COLO668 (cell line): ENCODE results near the gene FAM72C.
"Not testable (repeated sequence)": the region's sequence is repeated elsewhere in the genome, so short reads cannot be mapped to it uniquely, and the experiment has no call there.

Experiments used
- DNase-seq: peaks from one replicate; lab custom pipeline; 2025; ENCODE audit not compliant: unreplicated experiment; lab: John Stamatoyannopoulos, UW

The FAM72C gene

DNA sequence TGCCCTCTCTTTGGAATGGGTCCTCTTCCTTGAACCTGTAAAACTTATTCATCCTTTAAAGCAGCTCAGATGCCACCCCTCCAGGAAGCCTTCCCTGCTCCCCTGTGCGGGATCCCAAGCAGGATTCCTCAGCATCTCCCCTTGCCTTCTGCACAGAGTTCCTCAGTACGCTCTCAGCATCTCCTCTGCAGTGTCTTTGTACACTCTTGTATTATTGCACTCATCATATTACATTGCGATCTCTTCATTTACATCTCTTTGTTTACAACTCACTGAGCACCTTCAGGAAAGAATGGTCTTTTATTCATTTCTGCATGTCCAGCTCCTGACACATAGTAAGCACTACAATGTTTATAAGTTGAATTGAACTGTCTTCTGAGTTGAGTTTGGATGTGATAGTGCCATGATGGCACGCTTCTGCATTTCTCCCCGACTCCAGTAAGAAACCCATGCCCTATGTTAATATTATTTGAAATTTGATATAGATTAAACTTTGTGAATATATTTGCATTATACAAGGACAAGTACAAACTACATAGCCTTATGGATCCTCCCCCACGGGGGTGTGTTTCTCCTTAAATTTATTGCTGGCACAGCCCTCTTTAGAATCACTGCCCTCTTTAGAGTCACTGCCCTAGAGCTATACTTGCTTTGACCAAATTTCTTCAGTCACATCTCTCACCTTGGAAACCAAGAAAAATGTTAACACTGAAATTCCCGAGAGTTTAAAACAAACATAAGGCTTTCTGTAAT is 13.1 kb upstream of the FAM72C start:
- DNase-seq: not testable (repeated sequence)

DNA sequence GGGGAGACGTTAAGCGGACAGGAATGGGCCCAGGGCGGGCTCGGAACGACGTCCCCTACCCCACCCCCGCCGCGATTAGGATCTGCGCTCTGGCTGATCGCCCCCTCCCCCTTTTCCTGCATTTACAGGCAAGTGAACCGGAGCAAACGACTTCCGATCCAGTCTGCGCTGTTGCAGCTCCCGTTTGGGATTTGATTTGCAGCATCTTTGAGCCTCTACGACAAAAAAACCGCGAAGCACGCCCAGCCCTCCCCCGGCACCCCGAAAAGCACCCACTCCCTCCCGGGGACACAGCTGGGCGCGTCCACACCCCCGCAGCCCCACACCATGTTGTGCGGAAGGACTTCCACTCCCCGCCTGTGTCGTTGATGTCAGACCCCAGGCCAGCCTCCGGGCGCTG is 2.6 kb upstream of the FAM72C start:
- DNase-seq: not testable (repeated sequence)

DNA sequence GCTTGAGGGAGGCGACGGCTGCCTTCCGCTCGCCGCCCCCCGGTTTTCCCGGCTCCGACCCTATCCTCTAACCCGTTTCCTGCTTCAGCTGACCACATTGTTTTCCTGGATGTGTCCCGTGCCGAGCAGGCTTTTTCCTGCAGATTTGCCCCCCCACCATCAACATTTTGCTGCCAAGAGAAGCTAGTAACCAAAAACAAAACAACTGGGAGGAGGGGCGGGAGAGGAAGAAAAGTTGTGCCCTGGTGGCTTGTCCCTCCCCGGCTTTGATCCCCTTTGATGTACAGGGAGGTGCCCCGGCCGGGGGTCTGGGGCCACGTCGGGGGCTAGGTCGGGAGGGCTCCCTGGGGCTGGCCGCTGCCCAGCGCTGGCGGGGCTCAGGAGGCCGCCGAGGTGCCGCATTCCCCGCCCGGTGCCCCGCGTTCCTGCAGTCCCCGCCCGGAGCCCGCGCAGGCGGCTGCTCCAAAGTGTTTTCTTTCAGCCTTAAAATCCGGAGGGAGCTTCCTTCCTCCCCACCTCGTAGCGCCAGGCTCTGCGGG is 2.2 kb upstream of the FAM72C start:
- not testable (repeated sequence) for DNase-seq

DNA sequence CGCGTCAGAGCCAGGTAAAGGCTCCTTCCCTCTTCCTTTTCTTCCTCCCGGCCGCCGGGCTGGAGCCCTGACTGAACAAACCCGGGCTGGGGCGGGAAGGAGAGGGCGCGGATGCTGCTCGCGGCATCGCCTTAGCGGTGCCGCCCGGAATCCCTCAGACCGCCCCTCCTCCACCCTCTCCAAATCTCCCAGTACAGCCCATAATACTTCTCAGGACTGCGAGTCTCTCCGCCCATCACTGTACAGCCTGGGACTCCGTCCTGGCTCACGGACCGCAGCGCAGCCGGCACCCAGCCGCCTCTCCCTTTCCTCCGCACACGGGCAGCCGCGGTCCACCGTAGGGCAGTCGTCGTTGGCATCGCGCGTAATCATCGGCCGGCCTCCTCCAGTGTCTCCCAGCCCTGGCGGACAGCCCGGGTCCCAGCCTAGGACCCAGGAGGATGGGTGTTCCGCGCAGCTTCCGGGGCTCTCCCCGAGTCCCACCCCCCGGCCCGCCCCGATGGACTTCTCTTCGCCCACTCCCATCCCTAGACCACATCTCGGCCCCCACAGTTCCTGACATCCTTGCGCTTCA is 1.1 kb upstream of the FAM72C start:
- not testable (repeated sequence) for DNase-seq

DNA sequence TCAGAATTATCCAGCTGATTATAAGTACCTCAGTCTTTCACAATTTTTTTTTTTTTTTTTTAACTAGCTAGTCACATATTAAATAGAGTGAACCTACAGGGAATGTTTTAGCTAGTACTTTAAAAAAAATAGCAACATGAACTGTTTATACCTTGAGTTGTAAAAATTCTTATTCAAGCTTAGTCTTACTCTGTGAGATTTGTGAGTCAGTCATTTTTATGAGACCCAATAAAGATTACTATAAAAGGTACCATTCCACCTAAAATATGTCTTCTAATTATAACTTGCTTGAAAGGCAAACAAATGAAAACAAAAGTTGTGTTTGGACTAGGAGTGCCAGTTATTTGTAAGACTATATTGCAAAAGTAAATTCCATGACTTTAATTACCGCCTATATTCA is 5.9 kb downstream of the FAM72C start:
- DNase-seq: not testable (repeated sequence)

DNA sequence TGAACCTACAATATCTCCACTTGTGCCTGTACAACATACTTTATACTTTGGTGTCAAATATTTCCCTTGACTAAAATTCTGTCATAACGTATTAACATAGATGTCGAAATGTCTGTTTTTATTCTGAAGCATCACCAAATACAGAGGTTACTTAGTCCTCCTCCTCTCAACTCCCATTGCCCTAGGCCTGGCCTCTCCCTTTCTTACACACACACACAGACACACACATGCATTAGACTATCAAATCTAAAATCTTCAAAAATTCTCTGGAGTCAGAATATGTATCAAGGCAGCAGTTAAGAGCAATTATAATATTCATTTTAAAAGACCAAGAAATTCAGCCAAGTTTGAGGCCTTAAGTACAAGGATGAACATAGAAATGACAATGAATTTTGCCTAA is 7.5 kb downstream of the FAM72C start:
- DNase-seq: not testable (repeated sequence)

DNA sequence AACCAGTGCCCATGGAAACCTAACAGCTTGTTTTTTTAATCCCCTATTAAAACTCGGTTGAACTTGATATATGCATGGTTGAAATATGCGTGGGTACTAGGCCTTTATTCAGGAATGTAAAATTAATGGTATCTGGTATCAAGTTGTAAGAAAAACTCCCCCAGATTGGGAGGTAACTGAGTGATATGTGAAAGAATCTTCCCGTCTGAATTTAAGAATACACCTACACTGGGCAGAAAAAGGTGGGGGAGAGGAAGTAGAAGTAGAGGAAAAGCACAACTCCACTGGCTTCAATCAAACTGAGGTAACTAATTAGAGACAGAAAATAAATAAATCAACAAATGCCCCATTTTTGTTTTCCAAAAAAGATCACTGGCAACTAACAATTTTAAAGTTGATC is 15.9 kb downstream of the FAM72C start:
- not testable (repeated sequence) for DNase-seq

DNA sequence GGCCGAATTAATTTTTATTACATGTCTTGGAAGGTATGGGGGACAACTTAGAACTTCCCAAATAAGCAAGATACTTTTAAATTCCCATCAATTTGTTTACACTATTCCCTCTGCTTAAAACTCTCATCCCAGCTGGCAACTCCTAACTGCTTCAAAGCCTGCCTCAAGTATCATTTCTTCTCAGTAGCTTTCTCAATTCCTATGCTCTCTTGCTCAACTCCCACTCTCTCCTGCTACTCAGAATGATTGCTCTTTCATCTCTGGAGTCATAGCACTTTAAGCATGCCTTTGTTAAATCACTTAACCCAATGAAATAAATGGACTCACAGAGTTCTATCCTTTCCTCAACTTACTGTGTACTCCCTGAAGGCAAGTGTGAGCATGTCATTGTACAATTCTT is 18.9 kb downstream of the FAM72C start:
- DNase-seq: not testable (repeated sequence)

DNA sequence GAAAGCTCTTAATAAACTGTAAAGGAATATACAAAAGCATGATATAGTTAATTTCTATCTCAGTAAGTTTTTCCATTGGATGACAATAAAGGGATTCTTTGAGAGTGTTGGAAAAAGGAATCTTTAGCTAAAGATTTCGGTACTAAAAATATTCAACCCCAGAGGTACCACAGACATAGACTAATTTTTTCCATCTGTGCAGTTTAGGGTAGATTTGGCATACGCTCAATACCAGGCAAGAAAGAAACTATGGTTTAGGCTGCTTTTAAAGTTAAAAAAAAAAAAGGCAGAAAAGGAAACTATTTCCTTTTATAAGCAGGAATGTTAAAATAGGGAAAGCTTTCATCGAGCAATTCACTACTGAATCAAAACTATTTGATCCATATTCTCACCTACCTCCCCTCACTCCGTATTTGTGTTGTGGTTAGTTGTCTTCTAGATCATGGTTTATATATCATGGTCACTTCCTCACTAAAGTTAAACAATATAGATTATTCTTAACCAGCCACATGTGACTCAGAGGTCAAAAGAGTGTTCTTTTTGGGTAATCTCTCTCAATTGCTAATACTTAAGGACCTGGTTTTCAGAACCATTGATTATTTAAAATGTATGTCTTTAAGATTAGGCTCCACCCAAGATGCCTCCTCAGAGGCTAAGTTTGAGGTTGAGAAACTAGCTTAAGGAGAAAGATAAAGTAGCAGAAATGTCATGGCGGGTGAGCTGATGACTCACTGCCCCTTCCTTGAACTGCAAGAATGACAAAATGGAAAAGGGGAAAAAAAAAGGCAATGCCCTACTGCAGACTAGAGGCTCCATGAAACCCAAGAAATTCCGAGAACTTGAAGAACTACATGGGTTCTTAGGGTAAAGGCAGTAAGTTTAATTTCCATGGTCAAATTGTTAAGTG is 20.0 kb downstream of the FAM72C start:
- not testable (repeated sequence) for DNase-seq

DNA sequence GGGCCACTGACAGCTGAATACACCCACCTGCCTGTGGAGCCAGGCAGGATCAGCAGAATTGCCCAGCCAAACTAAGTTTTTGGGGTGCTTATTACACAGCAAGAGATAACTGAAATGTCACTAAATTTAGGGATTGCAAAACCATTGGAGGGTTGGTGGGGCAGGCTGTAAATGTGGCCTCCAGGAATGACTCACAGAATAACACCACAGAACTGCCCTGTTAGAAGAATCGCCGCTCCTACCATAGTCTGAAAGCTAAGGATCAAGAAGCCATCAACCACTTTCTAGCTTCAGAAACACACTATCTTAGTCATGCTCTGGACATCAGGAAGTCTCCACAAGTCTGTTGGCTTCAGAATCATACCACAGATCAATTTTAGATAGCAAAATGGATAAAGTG is 24.0 kb downstream of the FAM72C start:
- not testable (repeated sequence) for DNase-seq

DNA sequence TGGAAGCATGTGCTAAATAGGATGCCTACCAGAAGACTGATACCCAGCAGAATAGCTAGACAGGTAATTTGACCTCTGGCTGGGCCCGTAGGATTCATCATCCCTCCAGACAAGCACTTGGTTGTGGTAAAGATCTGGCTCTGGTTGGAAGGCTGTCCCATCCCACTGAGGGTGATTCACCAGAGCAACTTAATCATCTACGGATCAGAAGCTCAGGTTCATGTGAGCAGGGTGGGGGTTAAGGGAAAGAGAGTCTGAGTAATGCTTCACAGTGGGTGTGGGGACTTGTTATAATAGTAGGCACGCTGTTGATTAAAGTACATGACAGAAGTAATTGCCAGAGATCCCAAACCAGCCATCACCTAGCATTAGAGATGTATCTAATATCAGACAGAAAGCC is 26.5 kb downstream of the FAM72C start:
- not testable (repeated sequence) for DNase-seq

DNA sequence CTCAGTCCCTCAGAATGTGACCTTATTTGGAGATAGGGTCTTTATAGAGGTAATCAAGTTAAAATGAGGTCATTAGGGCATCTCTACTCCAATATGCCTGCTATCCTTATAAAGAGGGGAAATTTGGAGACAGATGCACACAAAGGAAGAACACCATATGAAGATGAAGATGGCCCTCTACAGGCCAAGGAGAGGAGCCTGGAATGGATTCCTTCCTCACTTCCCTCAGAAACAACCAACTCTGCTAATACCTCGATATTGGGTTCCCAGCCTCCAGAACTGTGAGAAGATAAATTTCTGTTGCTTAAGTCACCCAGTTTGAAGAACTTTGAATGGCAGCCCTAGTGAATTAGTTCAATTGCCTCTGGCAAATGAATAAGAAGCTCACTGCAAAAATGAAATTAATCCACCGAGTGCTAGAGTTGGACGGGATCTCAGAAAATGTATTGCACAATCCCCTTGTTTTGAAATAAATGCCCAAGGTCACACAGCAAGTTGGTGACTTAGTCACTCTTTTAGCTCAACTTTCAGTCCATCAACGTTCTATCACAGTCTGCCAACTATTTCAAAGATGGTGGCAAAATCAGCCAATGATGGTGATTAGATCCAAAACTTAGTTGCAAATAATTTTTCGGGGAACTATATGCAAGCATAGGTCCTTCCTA is 27.1 kb downstream of the FAM72C start:
- DNase-seq: not testable (repeated sequence)

DNA sequence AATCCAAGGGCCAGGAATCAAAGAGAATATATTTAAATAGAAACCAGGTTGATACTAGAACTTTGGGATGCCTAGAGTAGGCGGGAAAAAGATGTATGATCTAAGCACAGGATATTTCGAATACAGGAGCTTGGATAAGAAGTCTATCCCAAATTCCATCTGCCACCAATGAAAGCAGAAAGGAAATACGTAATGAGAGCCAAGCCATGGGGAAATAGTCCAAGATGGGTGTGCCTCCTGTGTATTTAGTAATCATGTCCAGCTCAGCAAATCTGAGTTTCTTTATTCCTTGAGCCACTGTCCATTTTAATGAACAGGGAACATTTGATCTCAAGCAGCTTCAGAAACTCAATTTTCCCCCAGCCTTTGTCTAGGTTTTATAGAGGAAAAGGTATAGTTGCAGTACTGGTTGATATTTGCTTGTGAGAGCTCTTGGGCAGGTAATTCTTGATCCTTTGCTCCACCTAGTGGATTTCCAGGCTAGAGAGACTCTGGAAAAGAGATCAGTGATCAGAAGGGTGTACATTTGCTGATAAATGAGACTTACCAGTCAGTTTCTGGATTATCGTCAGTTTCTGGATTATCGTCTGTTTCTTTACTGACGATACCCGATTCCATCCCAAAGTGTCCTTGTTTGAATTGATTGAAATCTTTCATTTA is 28.3 kb downstream of the FAM72C start:
- not testable (repeated sequence) for DNase-seq

DNA sequence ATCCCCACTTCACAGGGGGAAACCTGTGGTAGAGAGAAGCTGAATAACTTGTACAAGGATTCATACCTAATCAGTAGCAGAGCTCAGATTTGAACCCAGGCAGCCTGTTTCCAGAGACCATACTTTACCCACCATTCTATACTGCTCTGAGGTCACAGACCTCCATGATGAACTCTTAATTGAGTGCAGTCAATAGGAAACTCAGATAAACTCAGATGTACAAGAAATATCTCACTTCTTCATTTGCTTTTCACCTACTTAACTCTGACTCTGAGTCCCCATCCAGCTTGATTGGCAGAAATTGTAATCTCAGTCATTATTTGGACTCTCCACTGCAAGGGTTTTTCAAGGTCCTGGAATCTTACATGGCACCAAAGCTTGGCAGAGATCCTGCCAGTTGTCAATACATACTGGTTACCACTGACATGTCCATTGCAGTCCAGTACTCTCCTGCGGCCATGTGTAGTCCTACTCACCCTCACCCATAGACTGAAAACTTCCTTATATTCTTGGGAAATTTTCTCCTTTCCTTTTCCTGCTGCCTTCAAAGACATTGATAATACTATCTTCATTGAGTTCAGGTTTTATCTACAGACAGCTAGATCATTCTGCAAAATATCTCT is 29.4 kb downstream of the FAM72C start:
- not testable (repeated sequence) for DNase-seq

DNA sequence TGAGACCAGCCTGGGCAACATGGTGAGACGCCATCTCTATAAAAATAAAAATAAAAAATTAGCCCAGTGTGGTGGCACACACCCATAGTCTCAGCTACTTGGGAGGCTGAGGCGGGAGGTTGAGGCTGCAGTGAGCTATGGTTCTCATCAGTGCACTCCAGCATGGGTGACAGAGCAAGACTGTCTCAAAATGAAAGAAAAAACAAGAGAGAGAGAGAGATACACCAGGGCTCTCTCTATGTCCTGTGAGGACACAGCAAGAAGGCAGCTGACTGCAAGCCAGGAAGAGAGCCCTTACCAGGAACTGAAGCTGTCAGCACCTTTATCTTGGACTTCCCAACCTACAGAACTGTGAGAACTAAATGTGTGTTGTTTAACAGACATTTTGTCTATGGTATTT is 32.1 kb downstream of the FAM72C start:
- not testable (repeated sequence) for DNase-seq

DNA sequence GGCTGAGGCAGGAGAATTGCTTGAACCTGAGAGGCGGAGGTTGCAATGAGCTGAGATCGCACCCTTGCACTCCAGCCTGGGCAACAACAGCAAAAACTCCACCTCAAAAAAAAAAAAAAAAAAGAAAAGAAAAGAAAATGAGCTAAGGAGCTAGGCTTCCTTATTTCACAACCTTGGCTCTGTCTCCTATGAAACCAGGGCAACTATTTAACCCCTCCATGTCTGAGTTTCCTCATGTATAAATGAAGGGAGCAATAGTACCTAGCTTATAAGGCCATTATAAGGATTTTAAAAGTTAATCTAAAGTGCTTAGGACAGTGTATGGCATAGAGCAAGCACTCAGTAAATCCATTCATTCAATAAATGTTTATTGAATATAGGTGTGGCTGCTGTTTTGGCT is 32.9 kb downstream of the FAM72C start:
- not testable (repeated sequence) for DNase-seq

DNA sequence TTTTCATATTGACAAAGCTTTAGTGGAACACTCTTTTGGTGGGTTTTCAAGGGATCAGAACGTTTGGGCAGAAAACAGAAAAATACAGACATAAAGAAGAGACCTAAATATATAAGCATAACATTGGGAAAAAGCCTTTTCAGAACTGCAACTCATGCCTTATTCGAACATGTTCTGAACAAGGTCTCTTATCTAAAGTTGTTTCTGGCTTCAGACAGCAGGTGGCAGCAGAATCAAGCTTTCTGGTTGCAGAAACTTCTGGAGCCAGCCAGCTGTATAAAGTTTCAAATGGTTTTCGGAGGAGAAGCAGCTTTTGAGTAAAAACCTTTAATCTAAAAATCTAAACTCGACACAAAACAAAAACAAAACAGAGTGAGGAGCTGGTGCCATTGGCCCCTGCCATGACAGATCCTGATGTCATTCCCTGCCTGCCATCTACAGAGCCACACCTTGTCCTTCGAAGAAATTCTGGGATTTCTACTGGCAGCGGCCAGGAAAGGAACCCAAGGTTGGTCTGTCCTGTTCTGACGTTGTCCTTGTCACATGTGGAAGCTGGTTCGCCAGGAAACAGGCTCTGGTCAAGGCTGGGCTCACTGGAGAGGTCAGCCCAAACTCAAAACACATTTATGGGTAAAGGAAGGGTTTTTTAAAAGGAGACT is 35.2 kb downstream of the FAM72C start:
- DNase-seq: peak; percentile 39

DNA sequence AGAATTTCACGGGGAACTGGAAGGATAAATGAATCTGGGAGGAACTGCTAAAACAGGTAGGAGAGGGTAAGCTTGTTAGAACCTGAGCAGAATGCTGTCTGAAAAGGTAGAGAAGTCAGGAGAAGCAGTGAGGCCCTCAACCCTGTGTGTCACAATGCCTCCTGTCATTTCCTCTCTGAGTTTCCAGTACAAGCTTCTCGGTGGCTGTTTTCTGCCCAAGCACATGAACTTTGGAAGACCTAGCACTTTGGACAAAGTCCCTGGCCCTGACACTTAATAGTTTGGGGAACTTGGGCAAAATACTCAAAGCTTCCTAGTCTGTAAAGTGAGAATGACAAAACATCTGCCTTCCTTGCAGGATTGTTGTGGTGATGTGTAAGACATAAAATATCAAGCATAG is 52.7 kb downstream of the FAM72C start:
- DNase-seq: not testable (repeated sequence)

DNA sequence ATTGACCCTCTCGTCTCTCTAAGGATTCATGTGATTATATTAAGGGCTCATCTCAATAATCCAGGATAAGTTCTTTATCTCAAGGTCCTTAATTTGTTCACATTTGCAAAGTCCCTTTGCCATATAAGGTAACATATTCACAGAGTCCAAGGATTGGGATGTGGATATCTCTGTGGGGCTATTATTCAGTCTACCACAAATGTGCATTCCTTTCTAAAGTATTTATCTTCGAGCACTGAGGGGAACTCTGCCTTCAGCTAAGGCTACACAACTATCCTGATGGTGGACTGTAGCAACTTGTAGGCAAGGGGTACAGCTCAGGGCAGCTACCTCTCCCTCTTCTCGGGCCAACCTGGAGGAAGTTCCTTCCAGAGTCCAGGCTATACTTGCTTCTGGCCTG is 53.2 kb downstream of the FAM72C start:
- not testable (repeated sequence) for DNase-seq
